T-helper 22 cell (primary cell): Measurements from ENCODE around the gene SDSL.

Experiments used
- DNase-seq: peaks from one replicate; pipeline ENCODE4 v3.0.0-alpha.2; 2020; ENCODE audit warnings: low read depth

SDSL gene

DNA sequence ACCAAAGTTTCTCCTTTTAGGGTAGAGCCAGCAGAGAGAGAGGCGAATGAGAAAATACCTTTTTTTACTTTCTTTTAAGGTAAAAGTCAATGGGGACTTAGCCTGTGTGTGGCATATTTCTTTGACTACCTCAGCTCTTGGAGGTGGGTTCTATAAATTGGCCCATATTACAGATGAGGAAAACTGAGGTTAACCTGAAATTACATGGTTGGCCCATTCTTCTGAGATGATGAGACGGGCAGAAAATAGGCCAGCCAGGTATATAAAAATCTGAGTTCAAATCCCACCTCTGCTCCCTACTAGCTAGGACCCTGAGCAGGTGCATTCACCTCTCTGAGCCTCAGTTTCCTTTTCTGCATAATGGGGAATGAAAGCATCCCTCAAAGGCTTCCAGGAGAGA, 27.1 kb downstream of the SDSL start:
- DNase-seq, result no peak

DNA sequence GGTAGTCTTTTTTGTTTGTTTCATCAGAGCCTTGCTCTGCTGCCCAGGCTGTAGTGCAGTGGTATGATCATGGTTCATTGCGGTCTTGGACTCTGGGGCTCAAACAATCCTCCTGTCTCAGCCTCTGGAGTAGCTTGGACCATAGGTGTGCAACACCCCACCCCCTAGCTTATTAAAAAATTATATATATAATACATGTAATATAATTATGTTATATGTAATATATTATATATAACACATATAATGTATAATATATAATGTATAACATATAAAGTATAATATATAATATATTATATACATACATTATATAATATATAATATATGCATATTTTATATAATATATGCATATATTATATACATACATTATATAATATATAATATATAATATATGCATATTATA, 27.7 kb downstream of the SDSL start:
- DNase-seq, result no peak

DNA sequence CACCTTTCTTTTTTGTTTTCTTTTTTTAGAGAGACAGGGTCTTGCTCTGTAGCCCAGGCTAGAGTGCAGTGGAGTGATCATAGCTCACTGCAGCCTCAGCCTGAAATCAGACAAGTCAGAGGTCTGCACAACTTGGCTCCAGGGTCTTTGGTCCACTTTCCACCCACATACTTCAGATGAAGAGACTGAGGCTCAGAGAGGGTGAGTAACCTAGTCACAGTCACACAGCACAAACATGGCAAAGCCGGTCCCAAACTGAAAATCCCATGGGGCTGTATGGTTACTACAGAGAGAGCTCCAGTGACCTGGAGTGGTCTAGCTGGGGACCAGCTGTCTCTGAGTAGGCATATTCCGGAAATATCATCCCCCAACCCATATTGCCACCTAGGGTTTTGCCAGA, 30.3 kb downstream of the SDSL start:
- no peak for DNase-seq

DNA sequence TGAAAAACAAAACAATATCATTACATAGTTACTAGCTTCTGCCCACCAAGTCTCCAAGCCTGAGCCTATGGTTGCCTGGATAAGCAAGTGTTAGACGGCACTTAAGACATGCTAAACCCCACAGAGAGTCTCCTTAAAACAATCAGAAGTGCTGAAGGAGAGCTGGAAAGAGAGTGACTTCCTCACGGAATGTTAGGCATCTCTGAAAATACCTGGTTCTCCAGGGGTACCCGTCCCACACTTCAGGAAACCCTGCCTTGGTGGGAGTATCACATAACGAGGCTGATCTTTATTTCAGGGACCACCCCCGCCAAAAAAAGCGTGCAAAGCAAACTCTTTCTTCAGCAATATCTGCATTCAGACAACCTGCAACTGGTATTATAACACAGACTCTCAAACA, 31.1 kb downstream of the SDSL start:
- no peak for DNase-seq

DNA sequence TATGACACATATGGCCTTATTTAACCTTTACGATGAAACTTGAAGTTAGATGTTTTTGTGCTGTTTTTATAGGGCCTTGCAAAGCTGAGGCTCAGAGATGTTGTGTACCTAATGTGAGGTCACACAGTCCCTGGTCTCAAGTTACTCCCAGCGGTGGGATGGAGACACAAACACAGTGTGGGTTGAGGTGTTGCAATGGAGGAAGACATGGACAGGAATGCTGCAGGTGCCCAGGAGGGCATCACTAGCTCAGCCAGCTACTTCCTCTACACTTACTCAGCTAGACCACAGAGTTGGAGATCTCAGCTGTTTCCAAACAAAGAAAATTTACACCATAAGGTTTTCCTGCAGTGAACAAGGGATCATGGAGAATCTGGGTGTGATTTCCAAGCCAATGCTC, 34.0 kb downstream of the SDSL start:
- no peak for DNase-seq

DNA sequence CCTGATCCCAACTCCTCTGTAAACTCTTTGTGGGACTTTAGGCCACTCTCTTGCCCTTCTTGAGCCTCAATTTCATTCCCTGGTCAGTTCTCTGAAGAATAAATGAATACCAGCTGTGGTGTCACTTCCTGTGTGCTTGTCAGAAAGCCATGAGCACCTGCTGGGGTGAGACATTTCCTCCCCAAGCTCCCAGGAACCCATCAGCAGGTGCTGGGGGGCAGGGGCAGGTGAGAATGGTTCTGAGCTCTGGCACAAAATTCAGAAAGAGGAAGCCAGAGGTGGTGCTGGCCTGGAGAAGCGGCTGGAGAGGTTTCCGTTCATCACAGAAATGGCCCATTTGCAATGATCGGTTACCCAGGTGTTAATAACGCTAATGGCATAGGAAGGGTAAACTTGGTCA, 34.6 kb downstream of the SDSL start:
- no peak for DNase-seq

DNA sequence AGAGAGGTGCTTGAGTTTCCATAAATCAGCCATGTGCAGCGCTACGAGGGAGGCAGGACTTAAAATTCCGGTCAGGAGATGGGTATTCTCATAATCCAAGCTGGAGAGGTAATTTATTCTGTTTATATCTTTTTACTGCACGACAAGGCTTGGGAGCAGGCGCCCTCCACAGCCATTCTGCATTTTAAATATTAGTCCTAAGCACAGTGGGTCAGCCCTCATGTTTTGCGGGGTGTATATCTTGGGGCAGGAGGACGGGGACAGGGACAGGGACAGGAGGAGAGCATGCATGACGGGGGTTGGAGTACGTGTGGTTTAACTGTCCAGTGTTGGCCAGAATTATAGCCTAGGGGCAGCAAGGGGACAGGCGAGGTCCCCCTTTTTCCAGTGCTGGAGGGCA, 35.0 kb downstream of the SDSL start:
- DNase-seq, result no peak

DNA sequence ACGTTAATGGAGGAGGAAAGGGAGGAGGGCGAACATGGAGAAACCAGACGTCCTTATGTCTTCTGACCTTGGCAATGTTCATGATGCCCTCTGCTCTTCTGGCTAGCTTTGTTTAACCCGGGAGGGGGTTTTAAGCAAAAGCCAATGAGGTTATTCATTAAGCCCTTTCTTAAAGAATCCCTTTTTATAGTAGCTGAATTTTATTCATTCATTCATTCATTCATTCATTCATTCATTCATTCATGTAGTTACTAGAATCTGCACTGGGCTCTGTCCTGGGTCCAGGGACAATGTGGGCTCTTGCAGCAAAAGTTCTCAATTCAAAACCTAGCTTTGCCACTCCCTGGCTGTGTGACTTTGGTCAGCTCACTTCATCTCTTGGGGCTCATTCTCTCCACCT, 35.5 kb downstream of the SDSL start:
- no peak for DNase-seq

DNA sequence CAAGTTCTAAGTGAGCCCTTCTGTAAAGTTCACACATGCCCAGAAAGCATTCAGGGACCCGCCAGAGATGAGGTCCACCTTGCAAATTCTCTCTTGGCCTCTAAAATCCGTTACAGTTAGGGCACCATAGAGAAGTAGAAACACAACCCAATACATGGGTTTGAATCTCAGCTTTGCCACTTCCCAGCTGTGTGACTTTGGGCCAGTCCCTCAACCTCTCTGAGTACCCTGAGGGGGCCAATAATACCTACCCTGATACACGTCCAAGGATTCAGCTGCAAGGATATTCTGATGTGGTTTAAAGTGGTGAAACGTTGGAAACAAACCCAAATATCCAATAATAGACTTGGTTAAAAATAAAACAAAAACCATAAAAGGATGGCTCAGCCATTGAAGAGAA, 37.8 kb downstream of the SDSL start:
- no peak for DNase-seq

DNA sequence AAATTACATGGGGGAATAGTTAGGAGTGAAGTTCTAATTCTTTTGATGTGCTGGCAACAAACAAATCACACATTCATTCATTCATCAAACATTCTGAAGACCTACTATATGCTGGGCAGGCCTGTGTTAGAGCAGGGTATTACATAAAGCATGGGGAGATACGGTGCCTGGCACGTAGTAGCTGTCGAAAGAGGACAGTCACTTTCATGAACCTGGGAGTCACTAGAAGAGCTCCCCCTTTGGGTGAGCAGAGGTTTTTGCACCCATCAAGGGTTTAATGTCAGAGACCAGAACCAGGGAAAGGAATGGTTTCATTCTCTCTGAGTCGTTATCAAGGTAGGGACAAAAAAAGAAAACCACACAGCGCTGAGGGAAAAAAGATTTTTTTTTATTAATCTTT, 39.5 kb downstream of the SDSL start:
- DNase-seq, result no peak

DNA sequence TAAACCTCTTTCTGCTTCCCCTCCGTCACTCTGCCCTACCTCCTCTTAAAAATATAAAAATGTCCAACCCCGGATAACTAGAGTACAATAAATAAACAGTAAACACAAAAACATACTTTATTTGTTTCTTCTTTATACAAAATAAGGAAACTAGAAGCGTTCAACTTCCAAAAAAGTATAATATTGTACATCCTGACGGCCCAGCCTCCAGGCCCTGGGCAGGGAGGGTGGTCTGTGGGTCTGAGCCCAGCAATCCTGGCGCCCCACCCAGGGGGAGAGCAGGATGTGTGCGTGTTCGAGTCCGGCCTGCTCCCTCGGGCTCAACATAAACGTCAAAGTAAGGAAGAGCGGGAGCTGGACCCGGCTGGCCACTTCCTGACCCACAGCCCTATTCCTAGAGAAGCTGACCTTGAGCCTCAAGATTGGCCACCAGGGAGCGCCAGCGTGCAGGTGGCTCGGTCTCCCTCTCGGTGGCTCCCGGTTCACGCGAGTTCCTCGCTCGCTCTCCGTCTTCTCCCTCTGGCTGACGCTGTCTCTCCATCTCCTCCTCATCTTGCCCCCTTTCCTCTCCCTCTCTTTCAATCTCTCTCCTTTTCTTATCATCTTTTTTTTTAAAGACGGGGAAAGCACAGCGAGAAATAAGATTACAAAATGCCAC, 40.1 kb downstream of the SDSL start:
- peak; percentile 13 for DNase-seq

DNA sequence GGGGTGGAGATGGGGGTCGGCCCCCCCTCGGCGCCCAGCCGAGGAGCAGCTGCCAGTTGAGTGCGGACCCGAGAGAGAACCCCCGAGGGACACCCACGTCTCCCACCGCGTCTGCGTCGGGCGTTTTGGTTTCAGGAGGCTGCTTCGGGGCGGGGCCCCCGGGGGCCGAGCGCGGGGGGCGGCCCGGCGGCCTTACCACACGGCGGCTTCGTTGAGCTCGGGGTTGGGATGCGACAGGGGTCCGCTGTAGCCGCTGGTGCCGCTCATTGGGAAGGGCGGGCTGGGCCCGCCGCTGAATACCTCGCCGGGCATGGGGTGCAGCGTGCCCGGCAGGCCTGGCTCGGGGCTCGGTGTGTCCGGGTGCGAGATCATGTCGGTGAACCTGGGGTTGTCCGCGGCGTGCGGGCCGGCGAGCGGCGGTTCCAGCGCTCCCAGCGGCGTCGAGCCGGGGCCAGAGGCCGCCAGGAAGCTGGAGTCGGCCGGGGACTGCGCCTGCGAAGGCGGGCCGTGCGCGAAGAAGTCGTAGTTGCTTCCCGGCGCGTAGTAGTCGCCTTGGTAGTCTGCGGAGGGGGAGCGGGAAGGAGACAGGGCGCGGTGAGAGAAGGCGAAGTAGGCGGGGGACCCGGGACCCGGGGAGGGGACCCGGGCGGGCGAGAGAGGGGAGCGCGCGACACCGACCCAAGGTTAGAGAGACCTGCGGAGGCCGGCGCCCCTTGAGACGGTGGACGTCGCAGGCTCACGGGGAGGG, 41.0 kb downstream of the SDSL start:
- DNase-seq, result no peak

DNA sequence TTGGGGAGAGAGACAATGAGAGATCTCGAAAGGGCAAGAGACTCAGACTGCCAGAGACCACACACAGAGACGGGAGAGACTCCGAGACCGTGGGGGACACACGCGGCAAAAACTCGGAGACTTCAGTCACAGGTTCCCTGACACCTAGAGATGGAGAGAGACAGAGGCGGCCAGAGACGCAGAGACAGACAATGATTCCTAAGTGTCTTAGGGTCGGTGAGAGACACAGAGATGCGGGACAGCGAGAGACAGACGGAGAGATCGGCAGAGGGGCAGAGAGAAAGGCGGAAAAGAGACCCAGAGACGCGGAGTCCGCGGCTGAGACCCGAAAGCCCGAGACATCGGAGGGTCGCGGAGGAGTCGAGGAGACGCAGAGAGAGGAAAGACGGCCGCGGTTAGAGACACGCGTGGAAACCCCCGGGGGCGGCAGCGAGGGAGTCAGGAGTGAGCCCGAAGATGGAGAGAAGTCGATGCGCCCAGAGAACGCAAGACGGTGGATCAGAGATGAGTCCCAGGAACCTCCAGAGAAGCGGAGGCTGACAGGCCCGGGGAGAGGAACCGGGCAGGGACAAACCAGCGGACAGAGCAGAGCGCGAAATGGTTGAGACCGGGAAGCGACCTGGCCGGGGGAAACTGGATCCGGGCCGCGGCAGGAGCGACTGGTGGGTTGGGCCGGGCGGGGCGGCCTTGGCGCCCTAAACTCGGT, 41.7 kb downstream of the SDSL start:
- DNase-seq, result no peak

DNA sequence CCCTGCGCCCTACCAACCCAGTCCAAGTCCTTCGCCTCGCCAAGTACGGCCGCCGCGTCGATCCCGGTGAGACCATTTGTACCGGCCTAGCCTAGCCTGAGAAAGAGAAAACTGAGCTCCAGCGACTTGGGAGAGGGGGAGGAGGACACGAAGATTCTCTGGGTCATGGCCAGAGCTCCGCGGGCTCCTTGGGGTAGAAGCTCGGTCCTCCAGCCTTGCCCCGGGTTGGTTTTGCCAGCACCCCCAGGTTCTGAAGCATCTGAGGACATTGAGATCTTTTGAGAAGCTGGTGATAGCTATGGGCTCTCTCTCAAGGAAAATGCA, 42.2 kb downstream of the SDSL start:
- DNase-seq, result no peak

DNA sequence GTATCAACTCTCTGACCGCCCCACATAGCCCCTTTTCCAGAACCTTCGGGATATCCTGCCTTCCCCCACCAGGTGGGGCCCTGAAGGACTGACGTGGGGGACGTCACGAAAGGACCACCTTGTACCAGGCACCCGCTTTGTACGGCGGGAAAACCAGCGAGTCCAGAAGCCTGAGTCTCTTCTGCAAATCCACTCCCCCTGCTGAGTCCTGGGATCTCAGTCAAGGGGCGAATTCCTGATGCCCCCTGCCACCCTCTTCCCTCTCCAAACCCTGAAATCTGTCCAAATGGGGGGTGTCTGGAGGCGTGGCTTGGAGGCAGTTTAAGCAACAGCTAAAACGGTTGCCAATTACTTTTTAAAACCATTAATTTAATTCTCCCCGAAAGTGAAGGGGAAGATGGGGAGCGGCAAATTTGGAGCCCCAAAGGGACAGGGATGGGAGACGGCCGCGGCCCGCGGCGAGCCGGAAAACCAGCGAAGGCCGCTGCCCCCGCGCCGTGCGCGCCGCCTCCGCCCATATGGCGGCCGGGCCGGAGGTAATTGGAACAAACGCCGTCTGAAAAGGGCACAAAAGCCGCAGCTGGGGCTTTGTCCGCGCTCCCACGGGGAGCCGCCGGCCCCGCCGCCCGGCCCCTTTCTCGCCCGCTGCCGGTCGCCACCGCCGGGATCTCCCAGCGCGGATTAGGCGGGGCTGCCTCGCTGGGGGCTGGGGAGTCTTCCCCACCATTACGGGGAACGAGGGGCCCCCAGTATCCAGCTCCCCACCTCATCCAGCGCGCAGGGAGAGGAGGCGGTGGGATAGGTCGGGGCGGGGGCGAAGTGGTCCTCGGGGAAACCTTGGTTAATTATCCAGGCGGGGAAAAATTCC, 42.9 kb downstream of the SDSL start:
- DNase-seq, result no peak

DNA sequence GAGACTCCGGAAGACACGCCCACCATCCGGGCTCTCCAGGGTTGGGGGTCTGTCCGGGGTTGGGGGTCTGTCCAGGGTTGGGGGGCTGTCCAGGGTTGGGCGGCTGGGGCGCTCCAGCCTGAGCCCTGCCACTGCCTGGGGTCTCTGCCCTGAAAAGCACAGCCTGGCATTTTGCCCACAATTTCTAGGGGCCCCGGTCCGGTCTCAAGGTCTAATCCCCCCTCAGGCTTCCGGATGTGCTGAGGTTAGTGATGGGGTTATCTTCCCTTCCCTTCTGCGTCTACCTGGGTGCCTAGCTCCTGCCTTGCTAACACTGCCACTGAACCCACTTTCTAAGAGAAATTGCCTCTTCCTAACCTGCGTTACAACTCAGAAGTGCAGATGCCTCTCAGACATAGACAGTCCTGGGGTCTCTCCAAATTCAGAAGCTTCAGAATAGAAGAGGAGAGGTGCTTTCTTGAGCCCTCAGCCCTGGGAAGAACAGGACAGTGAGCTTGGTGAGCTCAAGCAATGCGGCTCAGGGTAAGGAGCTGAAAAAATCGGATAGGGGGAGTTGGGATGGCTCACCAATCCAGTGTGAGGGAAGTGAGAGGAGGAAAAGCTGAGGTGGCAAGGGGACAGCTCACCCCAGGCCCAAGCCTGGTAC, 43.8 kb downstream of the SDSL start:
- DNase-seq, result no peak

DNA sequence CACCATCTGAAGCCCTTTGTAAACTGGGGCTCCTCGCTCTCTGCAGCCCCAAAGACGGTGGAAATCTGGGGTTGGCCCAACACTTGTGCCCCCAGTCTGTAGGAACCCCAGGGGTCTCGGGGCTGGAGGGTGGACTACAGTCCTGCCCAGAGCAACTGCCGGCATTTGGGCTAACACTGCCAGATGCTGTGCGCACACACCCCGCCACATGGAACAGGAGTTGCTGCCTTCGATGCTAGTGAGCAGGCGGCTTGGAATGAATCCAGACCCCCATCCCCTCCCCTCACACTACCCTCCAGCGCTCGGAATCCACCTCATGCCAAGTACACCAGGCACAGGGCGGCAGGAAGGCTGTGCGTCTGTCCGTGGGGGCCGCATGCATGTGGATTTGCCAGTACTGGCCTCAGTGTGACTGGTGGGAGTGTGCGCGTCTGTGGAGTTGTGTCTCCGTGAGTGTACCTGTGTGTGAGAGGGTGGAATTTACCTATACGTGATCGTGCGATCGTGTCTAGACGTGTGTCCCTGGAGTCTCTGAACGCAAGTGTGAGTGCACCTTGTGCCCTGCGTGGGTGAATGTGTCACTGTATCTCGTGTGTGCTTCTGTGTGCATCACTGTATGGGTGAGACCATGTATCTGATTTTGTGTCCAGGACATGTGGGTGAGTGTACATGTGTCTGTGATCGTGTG, 44.4 kb downstream of the SDSL start:
- DNase-seq, result no peak

DNA sequence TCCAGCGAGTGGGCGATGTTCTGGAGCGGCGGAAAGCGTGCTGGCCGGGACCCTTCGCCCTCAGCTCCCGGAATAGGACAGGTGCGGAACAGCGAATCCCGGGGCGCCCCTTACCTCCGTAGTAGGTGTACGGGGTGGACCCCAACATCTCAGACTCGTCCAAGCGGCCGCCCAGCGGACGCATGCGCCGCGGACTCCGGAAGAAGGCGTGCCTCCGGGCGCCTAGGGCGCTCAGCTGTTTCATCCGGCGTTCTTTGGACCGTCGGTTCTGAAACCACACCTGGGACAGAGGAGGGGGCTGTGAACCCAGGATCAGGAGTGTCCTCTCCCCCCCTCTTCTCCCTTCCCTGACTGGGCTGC, 44.9 kb downstream of the SDSL start:
- no peak for DNase-seq

DNA sequence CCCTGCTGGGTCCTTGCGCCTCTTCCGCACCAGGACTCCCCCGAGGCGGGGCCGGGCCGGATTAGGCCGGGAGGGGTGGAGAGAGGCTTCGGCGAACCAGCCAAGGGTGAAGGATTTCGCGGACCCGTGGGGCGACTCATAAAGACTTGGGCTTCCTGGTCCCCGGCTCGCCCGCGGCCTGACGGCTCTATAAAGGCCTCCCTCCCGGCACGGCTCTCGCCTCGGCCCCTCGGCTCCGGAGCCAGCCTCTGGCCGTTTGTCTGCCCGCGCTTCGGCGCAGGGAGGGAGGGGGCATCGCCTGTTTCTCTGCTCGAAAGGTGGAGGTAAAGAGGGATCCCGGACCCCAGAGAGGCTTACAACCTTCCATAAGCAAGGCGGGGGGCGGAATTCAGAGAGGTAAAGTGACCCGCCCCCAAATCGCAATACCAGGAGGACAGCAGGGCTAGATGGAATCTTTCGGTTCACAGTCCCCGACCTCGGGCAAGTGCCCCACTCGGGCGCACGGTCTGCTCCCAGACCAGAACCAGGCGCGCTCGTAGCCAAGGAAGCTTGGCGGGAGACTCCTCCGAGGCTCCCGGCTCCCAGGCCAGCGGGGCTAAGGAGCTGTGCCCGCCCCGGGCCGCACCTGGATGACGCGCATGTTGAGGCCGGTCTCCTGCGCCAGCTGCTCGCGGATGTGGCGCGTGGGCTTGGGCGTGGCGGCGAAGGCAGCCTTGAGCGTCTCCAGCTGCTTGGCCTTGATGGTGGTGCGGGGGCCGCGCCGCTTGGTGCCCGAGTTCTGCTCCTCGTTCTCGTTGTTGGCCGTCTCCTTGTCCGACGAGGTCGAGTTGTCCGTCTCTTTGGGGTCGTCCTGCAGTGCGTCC, 45.6 kb downstream of the SDSL start:
- no peak for DNase-seq

DNA sequence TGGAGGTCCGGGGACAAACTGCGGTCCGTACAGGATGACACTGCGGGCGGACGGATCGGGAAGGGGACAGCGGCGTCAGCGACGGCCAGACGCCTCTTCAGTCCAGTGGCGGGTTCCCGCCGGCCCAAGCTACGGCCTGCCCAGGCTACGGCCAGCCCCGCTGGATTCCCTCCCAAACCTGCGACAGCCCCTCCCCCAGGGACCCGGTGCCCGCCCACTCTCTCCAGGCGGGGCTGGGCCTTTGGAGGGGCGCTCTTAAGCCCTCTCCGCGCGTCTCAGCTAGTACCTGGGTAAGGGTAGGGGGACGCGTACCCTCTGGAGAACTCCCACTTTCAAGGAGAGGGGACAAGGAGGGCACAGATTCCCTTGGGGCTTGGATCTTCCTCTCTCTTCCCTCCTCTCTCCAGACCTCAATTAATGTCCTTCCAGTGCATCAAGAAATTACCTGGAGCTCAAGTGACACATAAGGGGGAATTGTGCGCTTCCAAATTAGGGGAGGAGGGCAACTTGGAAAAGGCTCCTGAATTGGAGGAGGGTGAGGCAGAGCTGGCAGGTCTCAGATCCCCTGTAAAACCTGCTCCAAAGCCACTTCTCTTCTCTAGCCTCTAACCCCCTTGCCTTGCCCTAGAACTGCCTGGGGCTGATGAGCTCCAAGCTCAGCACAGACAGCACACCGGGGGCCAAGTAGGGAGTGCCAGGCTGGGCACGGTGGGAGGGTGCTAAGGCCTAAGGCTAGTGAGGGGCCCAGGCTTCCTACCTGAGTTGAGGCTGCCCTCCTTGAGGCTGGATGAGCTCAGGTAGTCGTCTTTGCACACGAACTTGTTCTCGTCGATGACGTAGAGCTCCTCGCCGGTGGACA, 46.4 kb downstream of the SDSL start:
- DNase-seq, result no peak
